B cell (primary cell): Measurements from ENCODE around the gene TGM3. TPM values are rescaled to one million over a fixed set of nuclear protein-coding genes. Genes with fewer than 3 reads are reported as not detected.

Source experiments
- ATAC-seq: fragments of 200-7000 bp; cut with Tn5 transposase; one replicate; pipeline ENCODE4 v1.10.0; 2021; ENCODE audit warnings: low read depth, mild to moderate bottlenecking, moderate number of reproducible peaks, moderate library complexity
- CTCF ChIA-PET: fragments of 350-600 bp; sonication (Branson Sonifier 250); formaldehyde crosslinking; loops from one replicate; lab custom pipeline; 2021; ENCODE audit warnings: antibody characterized with exemption, inconsistent platforms; lab: Charles Lee
- POLR2A ChIA-PET: fragments of 350-600 bp; sonication (Branson Sonifier 250); formaldehyde crosslinking; loops from one replicate; lab custom pipeline; 2021; ENCODE audit warnings: antibody characterized with exemption; lab: Charles Lee
- DNase-seq: peaks from one replicate; pipeline ENCODE4 v3.0.0; 2013
- H2AFZ ChIP-seq: 2 replicates; pipeline ENCODE4 v1.6.1; 2012; ENCODE audit warnings: mild to moderate bottlenecking, low read depth, low read length; ENCODE audit not compliant: insufficient read depth, poor library complexity, severe bottlenecking
- H3K27ac ChIP-seq, 2 donors: 1 replicate in 1 of 2; 2 replicates in 1 of 2; pipeline ENCODE4 v1.5.1; 2012 to 2013; ENCODE audit warnings: low read length in 2 of 2, mild to moderate bottlenecking in 2 of 2, moderate library complexity in 1 of 2
- H3K27me3 ChIP-seq, 4 experiments: fragments of 200-600 bp in 1 of 4; sonication (generic) in 1 of 4; replicated peaks in 1 of 4; 1 replicate in 2 of 4; 2 replicates in 2 of 4; pipeline versions ENCODE4 v1.6.1 to v1.7.0; 2013 to 2016; ENCODE audit warnings: low read length in 3 of 4, mild to moderate bottlenecking in 2 of 4, mixed read lengths in 1 of 4, moderate library complexity in 1 of 4; ENCODE audit not compliant: insufficient read depth in 4 of 4, control insufficient read depth in 3 of 4; ENCODE audit errors: control extremely low read depth in 1 of 4
- H3K36me3 ChIP-seq, 2 experiments: replicated peaks in 1 of 2; 1 replicate in 1 of 2; 2 replicates in 1 of 2; pipeline versions ENCODE4 v1.6.1 to v1.7.1; 2013; ENCODE audit warnings: low read length in 1 of 2; ENCODE audit not compliant: insufficient read depth in 2 of 2, control insufficient read depth in 1 of 2; ENCODE audit errors: control extremely low read depth in 1 of 2, extremely low read depth in 1 of 2
- H3K4me1 ChIP-seq, 2 donors: fragments of 200-600 bp in 1 of 2; sonication (generic) in 1 of 2; 1 replicate in 1 of 2; 2 replicates in 1 of 2; pipeline versions ENCODE4 v1.5.1 to v1.6.1; 2013 to 2017; ENCODE audit warnings: low read length in 2 of 2; ENCODE audit not compliant: control insufficient read depth in 2 of 2, insufficient read depth in 2 of 2
- H3K4me2 ChIP-seq: replicated peaks from 2 replicates; pipeline ENCODE3; 2012; ENCODE audit warnings: mild to moderate bottlenecking, low read depth, low read length; ENCODE audit not compliant: poor library complexity, severe bottlenecking
- H3K4me3 ChIP-seq, 5 experiments: fragments of 200-600 bp in 1 of 5; sonication (generic) in 1 of 5; 1 replicate in 3 of 5; 2 replicates in 2 of 5; pipeline versions ENCODE4 v1.5.1 to v1.7.0; 2011 to 2016; ENCODE audit warnings: low read length in 4 of 5, mild to moderate bottlenecking in 4 of 5, low read depth in 2 of 5, control low read depth in 1 of 5, moderate library complexity in 1 of 5; ENCODE audit not compliant: insufficient read depth in 1 of 5; ENCODE audit errors: control extremely low read depth in 1 of 5, extremely low read depth in 1 of 5
- H3K79me2 ChIP-seq: fragments of 200-600 bp; sonication (generic); one replicate; pipeline ENCODE4 v1.6.0; 2016; ENCODE audit warnings: low read length; ENCODE audit not compliant: control insufficient read depth, insufficient read depth
- H3K9ac ChIP-seq: fragments of 200-600 bp; sonication (generic); 2 replicates; pipeline ENCODE4 v1.6.1; 2017; ENCODE audit warnings: mild to moderate bottlenecking, low read length, moderate library complexity
- H3K9me3 ChIP-seq, 3 donors: one replicate each; pipeline versions ENCODE4 v1.6.1 to v1.7.1; 2013; ENCODE audit warnings: low read length in 2 of 3; ENCODE audit not compliant: control insufficient read depth in 2 of 3, insufficient read depth in 1 of 3; ENCODE audit errors: control extremely low read depth in 1 of 3
- H4K20me1 ChIP-seq: 2 replicates; pipeline ENCODE4 v1.6.0; 2012; ENCODE audit warnings: mild to moderate bottlenecking, low read length; ENCODE audit not compliant: insufficient read depth, control insufficient read depth, poor library complexity, severe bottlenecking
- H3K27ac Mint-ChIP-seq: one replicate; pipeline ENCODE4 v1.8.0; 2021; ENCODE audit warnings: mixed read lengths
- H3K27me3 Mint-ChIP-seq: one replicate; pipeline ENCODE4 v1.8.0; 2021; ENCODE audit warnings: mixed read lengths
- H3K4me1 Mint-ChIP-seq: one replicate; pipeline ENCODE4 v1.8.0; 2021; ENCODE audit warnings: mixed read lengths
- H3K4me3 Mint-ChIP-seq: one replicate; pipeline ENCODE4 v1.8.0; 2021; ENCODE audit warnings: mixed read lengths
- H3K9me3 Mint-ChIP-seq: one replicate; pipeline ENCODE4 v1.8.0; 2022; ENCODE audit warnings: mixed read lengths; ENCODE audit not compliant: insufficient read depth
- EZH2 ChIP-seq: IDR thresholded peaks from 2 replicates; pipeline ENCODE4 v1.6.1; 2012; ENCODE audit warnings: borderline replicate concordance, low read depth, mild to moderate bottlenecking, moderate library complexity, low read length; ENCODE audit not compliant: insufficient read depth, poor library complexity, severe bottlenecking
- WGBS: methylation state at CpG from one replicate; pipeline ENCODE4 v1.1.5; 2013; ENCODE audit warnings: missing lambda C conversion rate; ENCODE audit not compliant: insufficient coverage; 5-methylcytosine and 5-hydroxymethylcytosine counted together
- intact Hi-C: fragments of 100-400 bp; cut with micrococcal nuclease; formaldehyde crosslinking; loops from one replicate; pipeline ENCODE4 v1.10.0; 2022
- polyA plus RNA-seq: library from polyadenylated mRNA; depleted of rRNA; stranded (reverse); fragments of >200 nt; gene quantifications from 2 replicates; pipeline ENCODE4 v1.2.3, GENCODE V29; 2012
- total RNA-seq, 2 donors: library from RNA; stranded (reverse); fragments of 120-200 nt in 1 of 2; gene quantifications; 1 replicate in 1 of 2; 2 replicates in 1 of 2; pipeline versions ENCODE4 v1.2.3 to v1.2.4, GENCODE V29; 2013 to 2022
- TF ChIP-seq, protein P1 (sequence below): fragments of 200-600 bp; IDR thresholded peaks from one replicate; pipeline ENCODE4 v1.8.0; 2022; ENCODE audit warnings: antibody characterized with exemption, mild to moderate bottlenecking

Gene TGM3
- total and polyA plus RNA-seq, 2 donors (not counting 1 experiment from before 2014, with no cell fraction given), result not detected

DNA sequence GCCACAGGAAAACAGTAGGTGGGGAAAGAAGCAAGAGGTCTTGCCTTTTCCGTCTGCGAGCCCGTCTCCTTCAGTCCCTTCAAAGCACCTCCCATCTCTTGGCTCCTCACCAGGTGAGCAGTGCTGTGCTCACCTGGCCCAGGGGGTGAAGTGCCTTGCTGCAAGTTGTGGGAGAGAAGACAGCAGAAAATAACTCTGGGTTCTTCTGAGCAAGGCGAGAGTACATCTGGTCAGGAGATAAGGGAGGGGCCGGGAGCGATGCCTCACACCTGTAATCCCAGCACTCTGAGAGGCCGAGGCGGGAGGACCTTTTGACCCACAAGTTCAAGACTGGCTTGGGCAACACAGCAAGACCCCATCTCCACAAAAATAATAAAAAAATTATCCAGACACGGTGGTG is 35.6 kb upstream of the TGM3 start:
- POLR2A ChIA-PET, result no interaction called here
- Histone ChIP-seq H3K27ac (no peak overlapping the region), H3K9ac (no peak overlapping the region), H3K4me2 (no peak overlapping the region), H3K79me2 (no peaks in the 10 kb centered on the region), H3K4me1 (no peaks in the 10 kb centered on the region), H3K4me3 (no peak overlapping the region), H3K9me3 (no peaks in the 10 kb centered on the region), H3K27me3 (peaks cover 0 to 8% (median 1%) of the 10 kb centered on the region in 4 experiments), H4K20me1 (no peaks in the 10 kb centered on the region), H3K36me3 (no peaks in the 10 kb centered on the region), H2AFZ (no peak overlapping the region)
- Mint-ChIP-seq H3K9me3 (no peaks in the 10 kb centered on the region), H3K4me3 (no peak overlapping the region), H3K27me3 (peaks cover 26% of the 10 kb centered on the region), H3K27ac (no peak overlapping the region), H3K4me1 (no peaks in the 10 kb centered on the region)
- 100% methylated on average over 1 of the region's 9 CpGs for WGBS
- TF ChIP-seq EZH2, result no peak
- TF ChIP-seq, protein P1, sequence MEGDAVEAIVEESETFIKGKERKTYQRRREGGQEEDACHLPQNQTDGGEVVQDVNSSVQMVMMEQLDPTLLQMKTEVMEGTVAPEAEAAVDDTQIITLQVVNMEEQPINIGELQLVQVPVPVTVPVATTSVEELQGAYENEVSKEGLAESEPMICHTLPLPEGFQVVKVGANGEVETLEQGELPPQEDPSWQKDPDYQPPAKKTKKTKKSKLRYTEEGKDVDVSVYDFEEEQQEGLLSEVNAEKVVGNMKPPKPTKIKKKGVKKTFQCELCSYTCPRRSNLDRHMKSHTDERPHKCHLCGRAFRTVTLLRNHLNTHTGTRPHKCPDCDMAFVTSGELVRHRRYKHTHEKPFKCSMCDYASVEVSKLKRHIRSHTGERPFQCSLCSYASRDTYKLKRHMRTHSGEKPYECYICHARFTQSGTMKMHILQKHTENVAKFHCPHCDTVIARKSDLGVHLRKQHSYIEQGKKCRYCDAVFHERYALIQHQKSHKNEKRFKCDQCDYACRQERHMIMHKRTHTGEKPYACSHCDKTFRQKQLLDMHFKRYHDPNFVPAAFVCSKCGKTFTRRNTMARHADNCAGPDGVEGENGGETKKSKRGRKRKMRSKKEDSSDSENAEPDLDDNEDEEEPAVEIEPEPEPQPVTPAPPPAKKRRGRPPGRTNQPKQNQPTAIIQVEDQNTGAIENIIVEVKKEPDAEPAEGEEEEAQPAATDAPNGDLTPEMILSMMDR, result no peak
- intact Hi-C loops, result no loop called here
- ATAC-seq (no peak), DNase-seq (no peak)
- CTCF ChIA-PET, result no interaction called here

DNA sequence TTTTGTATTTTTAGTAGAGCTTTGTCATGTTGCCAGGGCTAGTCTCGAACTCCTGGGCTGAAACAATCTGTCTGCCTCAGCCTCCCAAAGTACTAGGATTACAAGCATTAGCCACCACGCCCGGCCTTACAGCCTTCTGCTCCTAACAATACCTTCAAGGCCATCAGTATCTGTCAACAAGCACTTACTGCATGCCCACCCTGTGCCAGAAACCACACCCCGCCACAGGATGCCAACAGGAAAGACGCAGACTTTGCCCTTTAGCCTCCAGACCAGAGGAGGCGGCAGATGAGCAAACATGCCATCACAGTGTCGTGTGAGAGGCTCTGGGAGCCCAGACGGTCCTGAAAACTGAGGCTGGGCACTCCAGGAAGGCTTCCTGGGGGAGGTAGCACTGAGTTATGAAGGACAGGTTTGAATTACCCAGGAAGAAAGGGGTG is 34.7 kb upstream of the TGM3 start:
- Mint-ChIP-seq H3K4me1 (no peaks in the 10 kb centered on the region), H3K4me3 (no peak overlapping the region), H3K27ac (no peak overlapping the region), H3K27me3 (peaks cover 28% of the 10 kb centered on the region), H3K9me3 (no peaks in the 10 kb centered on the region)
- H3K27me3 ChIP-seq, result peaks cover 0 to 8% (median 0%) of the 10 kb centered on the region in 4 experiments
- H3K4me3 ChIP-seq, result no peak overlapping the region
- H4K20me1 ChIP-seq, result no peaks in the 10 kb centered on the region
- H3K36me3 ChIP-seq, result no peaks in the 10 kb centered on the region
- no peaks in the 10 kb centered on the region for H3K4me1 ChIP-seq
- H3K4me2 ChIP-seq, result no peak overlapping the region
- ChIA-PET POLR2A (no interaction called here), CTCF (no interaction called here)
- DNase-seq, result no peak
- no peaks in the 10 kb centered on the region for H3K79me2 ChIP-seq
- no peaks in the 10 kb centered on the region for H3K9me3 ChIP-seq
- intact Hi-C loops, result no loop called here
- ATAC-seq, result no peak
- H2AFZ ChIP-seq, result no peak overlapping the region
- no peak overlapping the region for H3K27ac ChIP-seq
- WGBS, result 89% methylated on average over 7 of the region's 8 CpGs
- no peak overlapping the region for H3K9ac ChIP-seq
- TF ChIP-seq EZH2, result no peak
- TF ChIP-seq, protein P1, result no peak
